ENCODE data around the gene NTM.

DNA sequence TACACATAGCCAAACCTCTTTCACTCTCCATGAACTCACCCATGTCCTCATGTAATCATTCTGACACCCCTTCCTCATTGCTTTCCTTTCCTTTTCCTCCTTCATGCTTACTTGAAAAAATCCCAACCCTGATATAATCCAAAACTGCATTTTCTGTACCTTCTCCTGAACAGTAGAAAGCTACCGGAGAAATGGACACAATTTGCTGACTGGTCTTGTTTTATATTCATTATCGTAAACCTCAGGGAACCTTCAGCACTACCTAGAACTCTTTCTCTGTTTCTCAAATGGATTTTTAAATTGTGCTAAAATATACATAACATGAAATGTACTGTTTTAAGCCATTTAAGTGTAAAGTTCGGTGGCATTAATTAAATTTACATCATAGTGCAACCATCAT, 996.9 kb downstream of the NTM start:
- TF ChIP-seq, protein P1, sequence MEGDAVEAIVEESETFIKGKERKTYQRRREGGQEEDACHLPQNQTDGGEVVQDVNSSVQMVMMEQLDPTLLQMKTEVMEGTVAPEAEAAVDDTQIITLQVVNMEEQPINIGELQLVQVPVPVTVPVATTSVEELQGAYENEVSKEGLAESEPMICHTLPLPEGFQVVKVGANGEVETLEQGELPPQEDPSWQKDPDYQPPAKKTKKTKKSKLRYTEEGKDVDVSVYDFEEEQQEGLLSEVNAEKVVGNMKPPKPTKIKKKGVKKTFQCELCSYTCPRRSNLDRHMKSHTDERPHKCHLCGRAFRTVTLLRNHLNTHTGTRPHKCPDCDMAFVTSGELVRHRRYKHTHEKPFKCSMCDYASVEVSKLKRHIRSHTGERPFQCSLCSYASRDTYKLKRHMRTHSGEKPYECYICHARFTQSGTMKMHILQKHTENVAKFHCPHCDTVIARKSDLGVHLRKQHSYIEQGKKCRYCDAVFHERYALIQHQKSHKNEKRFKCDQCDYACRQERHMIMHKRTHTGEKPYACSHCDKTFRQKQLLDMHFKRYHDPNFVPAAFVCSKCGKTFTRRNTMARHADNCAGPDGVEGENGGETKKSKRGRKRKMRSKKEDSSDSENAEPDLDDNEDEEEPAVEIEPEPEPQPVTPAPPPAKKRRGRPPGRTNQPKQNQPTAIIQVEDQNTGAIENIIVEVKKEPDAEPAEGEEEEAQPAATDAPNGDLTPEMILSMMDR (IDR thresholded peaks at IDR 0.05; ENCODE audit: insufficient read depth, low read length), result no peak
- TF ChIP-seq, protein P2, sequence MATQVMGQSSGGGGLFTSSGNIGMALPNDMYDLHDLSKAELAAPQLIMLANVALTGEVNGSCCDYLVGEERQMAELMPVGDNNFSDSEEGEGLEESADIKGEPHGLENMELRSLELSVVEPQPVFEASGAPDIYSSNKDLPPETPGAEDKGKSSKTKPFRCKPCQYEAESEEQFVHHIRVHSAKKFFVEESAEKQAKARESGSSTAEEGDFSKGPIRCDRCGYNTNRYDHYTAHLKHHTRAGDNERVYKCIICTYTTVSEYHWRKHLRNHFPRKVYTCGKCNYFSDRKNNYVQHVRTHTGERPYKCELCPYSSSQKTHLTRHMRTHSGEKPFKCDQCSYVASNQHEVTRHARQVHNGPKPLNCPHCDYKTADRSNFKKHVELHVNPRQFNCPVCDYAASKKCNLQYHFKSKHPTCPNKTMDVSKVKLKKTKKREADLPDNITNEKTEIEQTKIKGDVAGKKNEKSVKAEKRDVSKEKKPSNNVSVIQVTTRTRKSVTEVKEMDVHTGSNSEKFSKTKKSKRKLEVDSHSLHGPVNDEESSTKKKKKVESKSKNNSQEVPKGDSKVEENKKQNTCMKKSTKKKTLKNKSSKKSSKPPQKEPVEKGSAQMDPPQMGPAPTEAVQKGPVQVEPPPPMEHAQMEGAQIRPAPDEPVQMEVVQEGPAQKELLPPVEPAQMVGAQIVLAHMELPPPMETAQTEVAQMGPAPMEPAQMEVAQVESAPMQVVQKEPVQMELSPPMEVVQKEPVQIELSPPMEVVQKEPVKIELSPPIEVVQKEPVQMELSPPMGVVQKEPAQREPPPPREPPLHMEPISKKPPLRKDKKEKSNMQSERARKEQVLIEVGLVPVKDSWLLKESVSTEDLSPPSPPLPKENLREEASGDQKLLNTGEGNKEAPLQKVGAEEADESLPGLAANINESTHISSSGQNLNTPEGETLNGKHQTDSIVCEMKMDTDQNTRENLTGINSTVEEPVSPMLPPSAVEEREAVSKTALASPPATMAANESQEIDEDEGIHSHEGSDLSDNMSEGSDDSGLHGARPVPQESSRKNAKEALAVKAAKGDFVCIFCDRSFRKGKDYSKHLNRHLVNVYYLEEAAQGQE (IDR thresholded peaks at IDR 0.05; ENCODE audit: insufficient replicate concordance, low read depth), result no peak
- TF ChIP-seq POLR2AphosphoS5 (IDR thresholded peaks at IDR 0.05; ENCODE audit: low read depth) (no peak), SPI1 (IDR thresholded peaks at IDR 0.05; ENCODE audit: borderline replicate concordance, low read depth) (no peak), GABPA (IDR thresholded peaks at IDR 0.05; ENCODE audit: low read depth) (no peak)
